ENCODE data around the gene NUB1. TPM values are rescaled to one million over a fixed set of nuclear protein-coding genes. Genes with fewer than 3 reads are reported as not detected.

The NUB1 gene
- total RNA-seq, 1 donor from 2014 or later: 53.5 TPM

GRCh38 chr7:151361193-151361959 is 19.8 kb downstream of the NUB1 start:
- peaks cover 7% of the 10 kb centered on the region for H3K9me3 Mint-ChIP-seq (ENCODE audit: low read depth)
- TF ChIP-seq CTCF (IDR thresholded peaks at IDR 0.05; ENCODE audit: unreplicated experiment): no peak
- peaks cover 7% of the 10 kb centered on the region for H3K4me1 Mint-ChIP-seq (ENCODE audit: low read depth)
- H3K4me3 Mint-ChIP-seq (ENCODE audit: low read depth): no peak overlapping the region
- no peak overlapping the region for H3K27ac Mint-ChIP-seq
- no peak for DNase-seq (ENCODE audit: low spot score, unreplicated experiment)
- peaks cover 37% of the 10 kb centered on the region for H3K36me3 Mint-ChIP-seq (ENCODE audit: insufficient read depth)
- H3K27me3 Mint-ChIP-seq: peaks cover 3% of the 10 kb centered on the region

GRCh38 chr7:151363182-151363581 is 21.6 kb downstream of the NUB1 start:
- Mint-ChIP-seq H3K9me3 (ENCODE audit: low read depth) (peaks cover 7% of the 10 kb centered on the region), H3K36me3 (ENCODE audit: insufficient read depth) (peaks cover 31% of the 10 kb centered on the region), H3K4me3 (ENCODE audit: low read depth) (no peak overlapping the region), H3K27ac (no peak overlapping the region), H3K4me1 (ENCODE audit: low read depth) (peaks cover 7% of the 10 kb centered on the region), H3K27me3 (peaks cover 12% of the 10 kb centered on the region)
- no peak for DNase-seq (ENCODE audit: low spot score, unreplicated experiment)
- TF ChIP-seq CTCF (IDR thresholded peaks at IDR 0.05; ENCODE audit: unreplicated experiment): no peak

GRCh38 chr7:151366166-151366879 is 24.7 kb downstream of the NUB1 start:
- Mint-ChIP-seq H3K27ac (no peak overlapping the region), H3K36me3 (ENCODE audit: insufficient read depth) (peaks cover 27% of the 10 kb centered on the region), H3K4me3 (ENCODE audit: low read depth) (no peak overlapping the region), H3K4me1 (ENCODE audit: low read depth) (peaks cover 11% of the 10 kb centered on the region), H3K9me3 (ENCODE audit: low read depth) (peaks cover 7% of the 10 kb centered on the region), H3K27me3 (peaks cover 12% of the 10 kb centered on the region)
- TF ChIP-seq CTCF (IDR thresholded peaks at IDR 0.05; ENCODE audit: unreplicated experiment): no peak
- DNase-seq (ENCODE audit: low spot score, unreplicated experiment): no peak

GRCh38 chr7:151366880-151367222 is 25.2 kb downstream of the NUB1 start:
- no peak for TF ChIP-seq CTCF (IDR thresholded peaks at IDR 0.05; ENCODE audit: unreplicated experiment)
- H3K4me3 Mint-ChIP-seq (ENCODE audit: low read depth): no peak overlapping the region
- H3K27me3 Mint-ChIP-seq: peaks cover 12% of the 10 kb centered on the region
- H3K9me3 Mint-ChIP-seq (ENCODE audit: low read depth): peaks cover 7% of the 10 kb centered on the region
- no peak for DNase-seq (ENCODE audit: low spot score, unreplicated experiment)
- no peak overlapping the region for H3K27ac Mint-ChIP-seq
- H3K36me3 Mint-ChIP-seq (ENCODE audit: insufficient read depth): peaks cover 26% of the 10 kb centered on the region
- peaks cover 11% of the 10 kb centered on the region for H3K4me1 Mint-ChIP-seq (ENCODE audit: low read depth)

- Mint-ChIP-seq H3K36me3 (ENCODE audit: insufficient read depth) (peaks cover 23% of the 10 kb centered on the region), H3K9me3 (ENCODE audit: low read depth) (peaks cover 7% of the 10 kb centered on the region), H3K4me1 (ENCODE audit: low read depth) (peaks cover 11% of the 10 kb centered on the region), H3K27ac (no peak overlapping the region), H3K27me3 (peaks cover 12% of the 10 kb centered on the region), H3K4me3 (ENCODE audit: low read depth) (no peak overlapping the region)
- DNase-seq (ENCODE audit: low spot score, unreplicated experiment): no peak
- TF ChIP-seq CTCF (IDR thresholded peaks at IDR 0.05; ENCODE audit: unreplicated experiment): no peak
Measured at GRCh38 chr7:151367284-151367683, 25.7 kb downstream of the NUB1 start.

Measured in progenitor cell of endocrine pancreas (in vitro differentiated cells).